Spleen (tissue), 7 donors: ENCODE data around the gene MED28.

Experiments
- CTCF ChIP-seq, 11 experiments: fragments of 200-600 bp in 7 of 11; fragments of 450-650 bp in 4 of 11; sonication (generic) in 4 of 11; IDR thresholded peaks in 8 of 11; conservative IDR thresholded peaks in 3 of 11; 1 replicate in 7 of 11; 2 replicates in 4 of 11; pipeline versions ENCODE4 v1.4.0 to v1.8.0; 2016 to 2021; ENCODE audit warnings: antibody characterized with exemption in 11 of 11, inconsistent platforms in 4 of 11, mild to moderate bottlenecking in 1 of 11
- POLR2A ChIP-seq, 3 donors: fragments of 450-650 bp; IDR thresholded peaks; one replicate each; pipeline ENCODE4 v1.5.1; 2017; ENCODE audit warnings: antibody characterized with exemption in 3 of 3, mild to moderate bottlenecking in 1 of 3
- POLR2AphosphoS5 ChIP-seq, 3 donors: sonication (generic); formaldehyde crosslinking; IDR thresholded peaks; one replicate each; pipeline ENCODE4 v1.5.1; 2017; ENCODE audit warnings: antibody characterized with exemption in 3 of 3
- donor health status: DM: no; HTN: no; CAD: no; lungs with moderate emphysema.
- donor health status: DM: no; HTN: no; CAD: no.
- donor health status: DM: no; HTN: no; CAD: no.

GRCh38 chr4:17577665-17578481 is 36.6 kb upstream of the MED28 start:
- TF ChIP-seq POLR2AphosphoS5 (IDR thresholded peaks at IDR 0.05), result no peak
- peak in 3 of 11 experiments; percentile 7 to 26 (median 8) for TF ChIP-seq CTCF (IDR thresholded peaks at IDR 0.05 in 8 of 11, conservative IDR thresholded peaks at IDR 0.05 in 3 of 11)
- TF ChIP-seq POLR2A (IDR thresholded peaks at IDR 0.05), result no peak
